H54 (cell line): ENCODE data around the gene PCDHGA11.
"Not testable (repeated sequence)": the region's sequence is repeated elsewhere in the genome, so short reads cannot be mapped to it uniquely, and the experiment has no call there.

Experiments
- DNase-seq: peaks from one replicate; pipeline ENCODE4 v3.0.0; 2011; ENCODE audit warnings: low spot score, mixed read lengths; ENCODE audit not compliant: insufficient read length
- FAIRE-seq: peaks from 3 replicates; lab custom pipeline; 2011; peaks lifted over from hg19 to GRCh38; lab: Jason Lieb, UNC
- POLR2A ChIP-seq: IDR thresholded peaks from 2 replicates; pipeline ENCODE4 v1.6.1; 2011; ENCODE audit warnings: low read depth, mild to moderate bottlenecking, low read length

PCDHGA11 gene

GRCh38 chr5:141420855-141421488, at the start of gene PCDHGA11:
Gene PCDHGA11, plus strand, starts transcription at chr5:141421051. Its CDS starts 177 bp downstream, at chr5:141421228.
- FAIRE-seq, result no peak
- peak; percentile 22 for DNase-seq
- no peak for TF ChIP-seq POLR2A

DNA sequence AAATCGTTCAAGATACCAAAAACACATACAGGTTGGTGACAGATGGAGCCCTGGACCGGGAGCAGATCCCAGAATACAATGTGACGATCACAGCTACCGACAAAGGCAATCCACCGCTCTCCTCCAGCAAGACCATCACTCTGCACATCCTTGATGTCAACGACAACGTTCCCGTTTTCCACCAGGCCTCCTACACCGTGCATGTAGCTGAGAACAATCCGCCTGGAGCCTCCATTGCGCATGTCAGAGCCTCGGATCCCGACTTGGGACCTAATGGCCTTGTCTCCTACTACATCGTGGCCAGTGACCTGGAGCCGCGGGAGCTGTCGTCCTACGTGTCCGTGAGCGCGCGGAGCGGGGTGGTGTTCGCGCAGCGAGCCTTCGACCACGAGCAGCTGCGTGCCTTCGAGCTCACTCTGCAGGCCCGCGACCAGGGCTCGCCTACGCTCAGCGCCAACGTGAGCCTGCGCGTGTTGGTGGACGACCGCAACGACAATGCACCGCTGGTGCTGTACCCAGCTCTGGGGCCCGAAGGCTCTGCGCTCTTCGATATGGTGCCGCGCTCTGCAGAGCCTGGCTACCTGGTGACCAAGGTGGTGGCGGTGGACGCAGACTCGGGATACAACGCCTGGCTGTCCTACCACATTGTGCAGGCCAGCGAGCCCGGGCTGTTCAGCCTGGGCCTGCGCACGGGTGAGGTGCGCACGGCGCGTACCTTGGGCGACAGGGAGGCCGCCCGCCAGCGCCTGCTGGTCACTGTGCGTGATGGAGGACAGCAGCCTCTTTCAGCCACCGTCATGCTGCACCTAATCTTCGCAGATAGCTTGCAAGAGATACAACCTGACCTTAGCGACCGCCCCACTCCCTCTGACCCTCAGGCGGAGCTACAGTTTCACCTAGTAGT, 49.0 kb upstream of the PCDHGA11 start:
- no peak for FAIRE-seq
- TF ChIP-seq POLR2A, result no peak
- DNase-seq, result no peak

DNA sequence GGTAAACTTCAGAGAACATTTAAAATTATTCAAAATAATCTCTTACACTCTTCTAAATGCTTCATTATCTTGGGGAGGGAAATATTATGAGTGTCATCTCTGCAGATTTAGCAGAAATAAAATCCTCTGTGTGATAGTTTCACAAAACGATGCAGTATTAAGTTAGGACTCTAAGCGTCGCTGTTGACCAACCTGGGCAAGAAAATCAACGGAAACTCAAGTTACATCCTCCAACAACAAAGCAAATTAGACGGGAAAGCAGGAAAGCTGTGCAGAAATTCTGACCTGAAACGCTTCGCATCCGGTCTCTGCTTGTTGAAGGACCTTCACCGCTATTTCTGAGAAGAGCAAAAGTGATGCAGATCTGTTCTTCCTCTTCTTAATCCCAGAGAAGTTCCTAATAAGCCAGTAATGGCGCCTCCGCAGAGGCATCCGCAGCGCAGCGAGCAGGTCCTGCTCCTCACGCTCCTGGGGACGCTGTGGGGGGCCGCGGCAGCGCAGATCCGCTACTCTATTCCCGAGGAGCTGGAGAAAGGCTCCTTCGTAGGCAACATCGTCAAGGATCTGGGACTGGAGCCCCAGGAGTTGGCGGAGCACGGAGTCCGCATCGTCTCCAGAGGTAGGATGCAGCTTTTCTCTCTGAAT, 47.1 kb upstream of the PCDHGA11 start, which contains the start of gene PCDHGA6:
PCDHGA6 (plus strand) TSS at position 219 of the 645 bp plus-strand sequence; CDS start at position 412, 193 bp downstream.
- no peak for FAIRE-seq
- TF ChIP-seq POLR2A, result no peak
- DNase-seq, result no peak

DNA sequence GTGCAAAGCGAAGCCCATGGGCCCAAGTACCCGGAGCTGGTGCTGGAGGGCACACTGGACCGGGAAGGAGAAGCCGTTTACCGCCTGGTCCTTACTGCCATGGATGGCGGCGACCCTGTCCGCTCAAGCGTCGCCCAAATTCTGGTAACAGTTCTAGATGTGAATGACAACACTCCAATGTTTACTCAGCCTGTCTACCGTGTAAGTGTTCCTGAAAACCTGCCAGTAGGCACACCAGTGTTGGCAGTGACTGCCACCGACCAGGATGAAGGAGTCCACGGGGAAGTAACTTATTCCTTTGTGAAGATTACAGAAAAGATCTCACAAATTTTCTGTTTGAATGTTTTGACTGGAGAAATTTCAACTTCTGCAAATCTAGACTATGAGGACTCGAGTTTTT, 46.2 kb upstream of the PCDHGA11 start:
- FAIRE-seq, result no peak
- no peak for DNase-seq
- no peak for TF ChIP-seq POLR2A

GRCh38 chr5:141375444-141376155, 45.3 kb upstream of the PCDHGA11 start:
- DNase-seq, FAIRE-seq: not testable (repeated sequence)

DNA sequence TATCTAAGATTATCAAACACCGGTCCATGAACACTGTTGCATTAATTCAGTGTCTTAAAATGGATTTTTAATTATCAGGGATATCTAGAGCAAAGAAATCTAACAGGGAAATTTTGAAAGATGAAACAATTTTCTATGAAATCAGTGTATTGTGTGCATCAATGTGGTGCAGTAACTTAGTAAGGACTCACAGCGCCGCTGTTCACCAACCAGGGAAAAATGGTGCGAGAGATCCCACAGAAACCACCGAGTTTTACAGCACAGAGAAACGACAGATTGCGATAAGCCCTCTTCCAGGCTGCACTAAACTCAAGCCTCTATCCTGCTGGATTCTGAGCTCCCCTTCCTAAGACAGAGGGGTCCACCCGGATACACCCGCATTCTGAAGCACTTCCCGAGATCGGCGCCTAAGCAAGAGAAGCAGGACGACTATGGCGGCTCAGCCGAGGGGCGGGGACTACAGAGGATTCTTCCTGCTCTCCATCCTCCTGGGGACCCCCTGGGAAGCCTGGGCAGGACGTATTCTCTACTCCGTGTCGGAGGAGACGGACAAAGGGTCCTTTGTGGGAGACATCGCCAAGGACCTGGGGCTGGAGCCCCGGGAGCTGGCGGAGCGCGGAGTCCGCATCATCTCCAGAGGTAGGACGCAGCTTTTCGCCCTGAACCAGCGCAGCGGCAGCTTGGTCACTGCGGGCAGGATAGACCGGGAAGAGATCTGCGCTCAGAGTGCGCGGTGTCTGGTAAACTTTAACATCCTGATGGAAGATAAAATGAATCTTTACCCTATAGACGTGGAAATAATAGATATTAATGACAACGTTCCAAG, 38.2 kb upstream of the PCDHGA11 start, which contains the start of gene PCDHGA7:
PCDHGA7 (plus strand) TSS at position 274 of the 826 bp plus-strand sequence; CDS start at position 432, 158 bp downstream.
- DNase-seq (no peak), FAIRE-seq (no peak)
- no peak for TF ChIP-seq POLR2A

GRCh38 chr5:141383345-141383744, 37.5 kb upstream of the PCDHGA11 start:
- no peak for DNase-seq

DNA sequence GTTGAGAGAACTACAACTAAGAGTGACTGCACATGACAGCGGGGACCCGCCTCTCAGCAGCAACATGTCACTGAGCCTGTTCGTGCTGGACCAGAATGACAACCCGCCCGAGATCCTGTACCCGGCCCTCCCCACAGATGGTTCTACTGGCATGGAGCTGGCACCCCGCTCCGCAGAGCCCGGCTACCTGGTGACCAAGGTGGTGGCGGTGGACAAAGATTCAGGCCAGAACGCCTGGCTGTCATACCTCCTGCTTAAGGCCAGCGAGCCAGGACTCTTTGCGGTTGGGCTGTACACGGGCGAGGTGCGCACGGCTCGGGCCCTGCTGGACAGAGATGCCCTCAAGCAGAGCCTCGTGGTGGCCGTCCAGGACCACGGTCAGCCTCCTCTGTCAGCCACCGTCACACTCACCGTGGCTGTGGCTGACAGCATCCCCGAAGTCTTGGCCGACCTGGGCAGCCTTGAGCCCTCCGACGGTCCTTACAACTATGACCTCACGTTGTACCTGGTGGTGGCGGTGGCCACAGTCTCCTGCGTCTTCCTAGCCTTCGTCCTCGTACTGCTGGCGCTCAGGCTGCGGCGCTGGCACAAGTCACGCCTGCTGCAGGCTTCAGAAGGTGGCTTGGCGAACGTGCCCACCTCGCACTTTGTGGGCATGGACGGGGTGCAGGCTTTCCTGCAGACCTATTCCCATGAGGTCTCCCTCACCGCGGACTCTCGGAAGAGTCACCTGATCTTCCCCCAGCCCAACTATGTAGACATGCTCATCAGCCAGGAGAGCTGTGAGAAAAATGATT, 36.2 kb upstream of the PCDHGA11 start:
- DNase-seq, result no peak
- no peak for TF ChIP-seq POLR2A
- FAIRE-seq, result no peak

More at GRCh38 chr5:141383345-141383744, 37.5 kb upstream of the PCDHGA11 start:
- no peak for FAIRE-seq
- TF ChIP-seq POLR2A, result no peak

- not testable (repeated sequence) for FAIRE-seq, DNase-seq
These were observed 33.1 kb upstream of the PCDHGA11 start, which contains the start of gene PCDHGB4 for GRCh38 chr5:141387557-141388311. Gene PCDHGB4, plus strand, starts transcription at chr5:141387698. Its CDS starts 187 bp downstream, at chr5:141387885.

DNA sequence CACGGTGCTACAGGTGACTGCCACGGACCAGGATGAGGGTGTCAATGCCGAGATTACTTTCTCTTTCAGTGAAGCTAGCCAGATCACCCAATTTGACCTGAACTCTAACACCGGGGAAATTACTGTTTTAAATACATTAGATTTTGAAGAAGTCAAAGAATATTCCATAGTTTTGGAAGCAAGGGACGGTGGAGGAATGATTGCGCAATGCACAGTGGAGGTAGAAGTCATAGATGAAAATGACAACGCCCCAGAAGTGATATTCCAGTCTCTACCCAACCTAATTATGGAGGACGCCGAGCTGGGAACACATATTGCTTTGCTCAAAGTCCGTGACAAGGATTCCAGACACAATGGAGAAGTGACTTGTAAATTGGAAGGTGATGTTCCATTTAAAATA, 32.2 kb upstream of the PCDHGA11 start:
- DNase-seq, result no peak
- TF ChIP-seq POLR2A, result no peak

More for the DNA sequence above, 32.2 kb upstream of the PCDHGA11 start:
- FAIRE-seq, result no peak
